ENCODE results near the gene CCDC28B.
A peak's percentile ranks its signal among the peaks of the same experiment; 100 is the strongest.

Gene CCDC28B

DNA sequence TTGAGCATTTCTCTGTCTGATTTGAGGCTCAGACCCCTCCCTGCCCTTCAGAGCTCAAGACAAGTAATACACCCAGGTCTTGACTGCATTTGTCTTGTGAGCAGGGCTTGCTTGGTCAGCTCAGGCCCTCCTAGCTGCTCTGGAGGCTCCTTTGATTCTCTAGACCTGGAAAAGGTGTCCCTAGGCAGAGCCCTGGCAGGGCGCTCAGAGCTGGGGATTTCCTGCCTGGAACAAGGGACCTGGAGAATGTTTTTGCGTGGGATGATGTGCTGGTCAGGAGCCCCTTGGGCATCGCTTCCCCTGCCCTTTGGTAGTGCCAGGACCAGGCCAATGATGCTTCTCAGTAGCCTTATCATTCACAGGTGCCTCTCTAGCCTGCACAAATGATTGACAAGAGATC lies 4.9 kb upstream of the CCDC28B start:
- DNase-seq = no peak

GRCh38 chr1:32195972-32196823 lies 4.2 kb upstream of the CCDC28B start:
- no peak for DNase-seq

GRCh38 chr1:32197074-32197473 lies 3.3 kb upstream of the CCDC28B start:
- DNase-seq = no peak

DNA sequence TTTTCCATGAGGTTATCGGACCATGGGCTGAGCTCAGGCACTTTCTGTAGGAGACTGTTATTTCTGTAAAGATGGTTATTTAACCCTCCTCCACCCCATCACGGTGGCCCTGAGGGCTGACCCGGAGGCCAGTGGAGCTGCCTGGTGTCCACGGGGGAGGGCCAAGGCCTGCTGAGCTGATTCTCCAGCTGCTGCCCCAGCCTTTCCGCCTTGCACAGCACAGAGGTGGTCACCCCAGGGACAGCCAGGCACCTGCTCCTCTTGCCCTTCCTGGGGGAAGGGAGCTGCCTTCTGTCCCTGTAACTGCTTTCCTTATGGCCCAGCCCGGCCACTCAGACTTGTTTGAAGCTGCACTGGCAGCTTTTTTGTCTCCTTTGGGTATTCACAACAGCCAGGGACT lies 2.6 kb upstream of the CCDC28B start:
- DNase-seq = no peak

DNA sequence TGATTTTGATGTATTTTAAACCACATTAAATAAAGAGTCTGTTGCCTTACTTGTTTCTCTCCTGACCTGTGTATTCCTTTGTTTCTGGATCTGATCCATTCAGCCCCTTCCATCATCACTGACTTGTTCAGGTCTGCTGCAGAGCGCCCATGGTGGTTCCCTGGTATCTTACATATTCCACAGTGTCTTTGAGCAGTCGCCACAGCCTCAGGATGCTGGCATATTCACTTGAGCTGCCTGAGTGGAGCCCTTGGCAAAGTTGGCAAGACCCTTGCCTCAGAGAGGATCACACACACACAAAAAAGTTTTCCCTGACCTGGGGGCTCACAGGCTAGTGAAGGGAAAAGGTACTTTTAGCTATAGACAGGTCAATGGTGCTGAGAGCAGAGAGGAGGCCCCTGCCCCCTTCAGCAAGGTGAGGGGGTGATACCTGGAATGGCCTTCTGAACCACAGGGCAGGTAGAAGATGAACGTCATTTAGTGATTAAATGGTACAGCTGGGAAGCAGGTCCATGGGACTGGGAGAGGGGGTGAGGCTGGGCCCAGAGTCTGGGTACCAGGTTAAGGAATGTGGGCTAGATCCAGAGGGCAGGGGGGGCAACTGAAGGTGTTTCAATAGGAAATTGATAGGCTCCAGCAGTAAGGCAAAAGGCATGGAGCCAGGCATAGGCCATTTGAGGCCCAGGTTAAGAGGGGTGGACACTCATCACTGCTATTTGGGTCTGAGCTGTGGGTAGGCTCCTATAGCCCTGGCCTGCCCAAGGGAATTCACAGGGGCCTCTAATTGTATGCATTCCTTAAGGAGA lies 2.0 kb upstream of the CCDC28B start:
- DNase-seq = no peak

DNA sequence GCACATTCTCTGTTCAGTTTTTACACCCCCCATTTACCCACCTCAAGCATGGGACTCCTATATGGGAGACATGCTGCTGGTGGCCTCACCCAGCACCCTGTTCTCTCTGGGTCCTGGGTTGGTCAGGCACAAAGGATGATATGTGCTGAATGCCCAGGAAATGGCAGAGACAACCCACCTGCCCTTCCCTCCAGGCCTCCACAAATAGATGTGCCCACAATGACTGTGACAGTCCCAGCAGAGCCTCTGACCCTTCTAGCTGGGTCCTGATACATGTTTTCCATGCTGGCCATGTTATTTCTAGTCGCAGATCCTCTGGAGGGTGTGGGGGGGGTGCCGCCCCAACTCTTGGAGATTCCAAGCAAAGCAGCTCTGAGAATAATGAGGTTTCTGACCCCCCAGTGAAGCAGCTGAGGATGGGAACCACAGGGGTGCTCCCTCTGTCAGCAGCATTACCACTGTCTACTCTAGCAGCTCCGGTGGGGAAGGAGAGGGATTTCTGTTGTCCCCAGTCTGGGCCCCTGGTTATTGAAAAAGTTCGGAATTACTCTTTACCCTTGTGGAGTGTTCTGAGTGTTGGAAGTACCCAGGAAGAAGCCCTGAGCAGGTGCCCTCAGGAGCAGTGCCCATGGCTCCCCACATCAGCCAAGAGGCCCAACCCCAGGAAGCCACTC lies 1.2 kb upstream of the CCDC28B start:
- no peak for DNase-seq

DNA sequence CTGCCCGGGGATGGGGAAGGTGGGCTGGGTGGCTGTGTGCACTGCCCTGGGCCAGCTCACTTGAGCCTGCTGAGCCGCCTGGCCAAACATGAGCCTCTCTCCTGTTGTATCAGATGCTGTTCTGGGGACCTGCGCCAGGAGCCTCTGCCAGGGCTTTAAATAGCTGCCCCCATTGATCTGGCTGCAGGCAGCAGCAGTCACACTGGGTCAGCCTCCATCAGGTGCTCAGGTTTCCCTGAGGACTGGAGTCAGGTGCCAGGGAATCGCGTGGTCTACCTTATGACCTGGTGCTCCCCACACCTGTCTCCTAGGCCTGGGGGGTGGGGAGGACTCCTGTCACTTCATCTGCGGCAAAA lies 700 bp upstream of the CCDC28B start:
- no peak for DNase-seq

GRCh38 chr1:32201011-32201855 lies 838 bp downstream of the CCDC28B start:
- peak; percentile 70 for DNase-seq

- no peak for DNase-seq
Measured at GRCh38 chr1:32204943-32205361, 4.6 kb downstream of the CCDC28B start.

GRCh38 chr1:32205401-32206370 lies 5.3 kb downstream of the CCDC28B start, which contains the start of gene IQCC:
IQCC (plus strand) TSS chr1:32205671; CDS start chr1:32205682, 11 bp downstream.
- peak; percentile 71 for DNase-seq

DNA sequence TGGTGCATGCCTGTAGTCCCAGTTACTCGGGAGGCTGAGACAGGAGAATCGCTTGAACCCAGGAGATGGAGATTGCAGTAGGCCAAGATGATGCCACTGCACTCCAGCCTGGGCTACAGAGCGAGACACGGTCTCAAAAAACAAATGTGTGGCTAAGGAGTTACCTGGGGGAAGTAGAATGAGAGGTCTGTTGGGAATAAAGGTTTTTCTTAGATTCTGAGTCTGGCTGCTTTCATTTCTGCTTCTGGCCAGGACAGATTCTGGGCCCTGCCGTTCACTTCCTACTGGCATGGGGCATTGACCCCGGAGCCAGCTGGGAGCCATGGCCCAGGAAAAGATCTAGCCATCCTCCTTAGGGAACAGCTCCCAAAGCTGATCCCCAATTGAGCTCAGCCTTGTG lies 8.1 kb downstream of the CCDC28B start:
- DNase-seq = no peak

DNA sequence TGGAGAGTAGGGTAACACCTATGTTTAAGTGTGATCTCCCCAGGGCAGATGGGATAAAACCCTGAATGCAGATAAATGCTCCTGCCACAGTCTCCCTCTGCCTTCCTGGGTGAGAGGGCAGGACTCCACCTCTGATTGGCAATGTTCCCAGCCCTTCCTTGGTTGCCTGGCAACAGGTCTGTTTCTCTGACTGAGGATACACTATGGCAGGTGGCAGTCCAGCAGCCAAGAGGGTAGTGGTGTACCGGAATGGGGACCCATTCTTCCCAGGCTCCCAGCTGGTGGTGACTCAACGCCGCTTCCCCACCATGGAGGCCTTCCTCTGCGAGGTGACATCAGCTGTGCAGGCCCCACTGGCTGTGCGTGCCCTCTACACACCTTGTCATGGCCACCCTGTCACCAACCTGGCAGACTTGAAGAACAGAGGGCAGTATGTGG lies 8.5 kb downstream of the CCDC28B start, which contains the start of gene DCDC2B:
Gene DCDC2B (plus strand): TSS at position 199 of the 438 bp plus-strand sequence. CDS start 5 bp downstream, at position 204.
- no peak for DNase-seq

GRCh38 chr1:32215629-32216480 lies 15.5 kb downstream of the CCDC28B start:
- peak; percentile 34 for DNase-seq

DNA sequence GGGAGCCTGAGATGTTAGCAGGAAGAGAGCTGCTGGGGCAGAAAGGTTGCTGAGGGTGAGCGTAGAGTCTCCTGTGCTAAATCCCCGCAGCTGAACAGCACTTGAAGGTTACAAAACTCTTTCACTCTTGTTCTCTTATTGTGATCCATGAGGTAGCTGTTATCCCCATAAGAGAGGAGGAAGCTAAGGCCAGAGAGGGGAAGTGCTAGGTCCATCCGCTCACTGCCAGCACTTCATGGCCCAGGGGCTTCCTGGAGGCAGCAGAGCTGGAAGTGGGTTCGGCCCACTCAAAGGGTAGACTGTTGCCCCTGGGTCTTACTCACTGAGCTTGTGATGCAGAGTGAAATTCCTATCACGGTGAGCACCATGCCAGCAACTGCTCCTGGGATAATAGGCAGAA lies 16.2 kb downstream of the CCDC28B start:
- DNase-seq = no peak

GRCh38 chr1:32219022-32219421 lies 18.6 kb downstream of the CCDC28B start:
- no peak for DNase-seq

DNA sequence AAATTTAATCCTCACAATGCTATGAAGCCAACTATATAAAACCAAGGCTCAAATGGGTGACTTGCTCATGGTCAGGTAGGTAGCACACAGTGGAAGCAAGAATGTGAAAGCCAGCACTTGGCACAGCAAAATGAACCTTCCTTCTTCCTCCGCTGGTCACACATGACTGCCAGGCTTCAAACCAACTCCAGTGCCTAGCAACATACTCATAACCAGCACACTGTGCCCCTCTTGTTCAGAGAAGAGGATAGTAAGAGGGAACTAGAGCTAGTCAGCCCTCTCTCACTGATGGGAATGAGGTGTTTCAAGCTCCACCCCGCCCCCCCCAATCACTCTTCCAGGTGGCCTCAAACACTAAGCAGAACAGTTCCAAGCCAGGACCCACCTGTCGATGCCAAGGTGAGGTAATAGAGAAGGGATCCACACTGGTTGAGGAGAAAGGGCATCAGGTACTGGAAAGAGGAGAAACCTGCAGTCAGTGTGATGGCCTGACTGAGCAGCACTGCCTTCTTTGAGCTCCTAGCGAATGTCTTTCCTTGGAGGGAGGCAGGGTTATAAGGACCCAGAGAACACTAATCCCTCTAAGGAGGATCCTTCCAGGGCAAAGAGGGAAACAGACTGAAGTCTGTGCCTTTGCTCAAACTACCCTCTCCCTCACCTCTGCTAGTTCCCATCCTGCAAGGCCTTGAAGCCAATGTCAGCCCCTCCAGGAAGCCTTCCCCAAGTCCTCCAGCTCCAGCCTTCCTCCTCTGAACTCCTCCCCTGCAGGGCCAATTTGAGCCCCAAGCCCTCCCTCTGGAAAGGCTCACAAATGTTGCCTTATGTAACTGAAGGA lies 20.6 kb downstream of the CCDC28B start:
- DNase-seq = no peak

DNA sequence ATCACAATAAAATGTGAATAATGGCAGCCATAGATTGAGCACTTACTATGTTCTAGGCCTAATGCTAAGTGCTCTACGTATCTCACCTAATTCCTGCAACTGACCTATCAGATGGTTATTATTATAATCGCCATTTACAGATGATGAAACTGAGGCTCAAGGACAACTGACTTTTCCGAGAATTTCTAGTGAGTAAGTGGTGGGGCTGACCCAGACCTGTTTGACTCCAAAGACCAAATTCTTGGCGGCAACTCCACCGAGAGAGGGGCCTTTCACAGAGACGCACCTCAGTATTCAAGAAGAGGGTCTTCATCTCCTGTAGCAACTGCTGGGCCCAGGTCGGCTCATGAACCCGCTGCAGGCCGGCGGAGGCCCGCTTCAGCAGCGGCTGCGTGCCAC lies 21.2 kb downstream of the CCDC28B start:
- DNase-seq = no peak

GRCh38 chr1:32221980-32222755 lies 21.8 kb downstream of the CCDC28B start, which contains the start of the genes EIF3I and TMEM234:
EIF3I (plus strand) TSS chr1:32222407; CDS start chr1:32222442, 35 bp downstream.
TMEM234 (minus strand) TSS chr1:32222353; CDS start chr1:32222322, 31 bp downstream.
- peak; percentile 86 for DNase-seq
